Frontal cortex (tissue), 4 donors: ENCODE measurements around the gene PLPP7. TPM values are rescaled to one million over a fixed set of nuclear protein-coding genes. Genes with fewer than 3 reads are reported as not detected.

Experiments
- DNase-seq, 2 donors: peaks; one replicate each; pipeline ENCODE4 v3.0.0; 2012; ENCODE audit warnings: low spot score in 2 of 2
- FAIRE-seq: peaks from 2 replicates; lab custom pipeline; 2012; peaks lifted over from hg19 to GRCh38; lab: Jason Lieb, UNC
- total RNA-seq: library from RNA; depleted of rRNA; stranded (reverse); fragments of >200 nt; gene quantifications from one replicate; pipeline ENCODE4 v1.2.3, GENCODE V29; 2014
- donor health status: control.
- donor health status: control.
- donor health status: control.

PLPP7 gene
- total RNA-seq, 1 donor from 2014 or later, result 6.1 TPM

- no peak for DNase-seq
- no peak for FAIRE-seq
Measured at GRCh38 chr9:131279863-131280570, 9.5 kb upstream of the PLPP7 start.

GRCh38 chr9:131280660-131281059, 8.9 kb upstream of the PLPP7 start:
- FAIRE-seq (no peak), DNase-seq (no peak)

GRCh38 chr9:131281119-131281965, 8.2 kb upstream of the PLPP7 start:
- DNase-seq (no peak), FAIRE-seq (no peak)

- no peak for DNase-seq
- no peak for FAIRE-seq
Measured at GRCh38 chr9:131282175-131282574, 7.3 kb upstream of the PLPP7 start.

GRCh38 chr9:131282688-131283422, 6.7 kb upstream of the PLPP7 start:
- FAIRE-seq (no peak), DNase-seq (no peak)

- DNase-seq, result no peak
- FAIRE-seq, result no peak
Measured at GRCh38 chr9:131284856-131285255, 4.7 kb upstream of the PLPP7 start.

- FAIRE-seq (no peak), DNase-seq (no peak)
Measured at GRCh38 chr9:131287359-131287758, 2.2 kb upstream of the PLPP7 start.

GRCh38 chr9:131288217-131288616, 1.3 kb upstream of the PLPP7 start:
- DNase-seq, result no peak
- no peak for FAIRE-seq

GRCh38 chr9:131290036-131290766, 678 bp downstream of the PLPP7 start:
- FAIRE-seq (no peak), DNase-seq (no peak)

GRCh38 chr9:131290767-131291370, 1.3 kb downstream of the PLPP7 start:
- DNase-seq (no peak), FAIRE-seq (no peak)

GRCh38 chr9:131291795-131292315, 2.3 kb downstream of the PLPP7 start:
- no peak for FAIRE-seq
- DNase-seq, result no peak

GRCh38 chr9:131292937-131293336, 3.4 kb downstream of the PLPP7 start:
- FAIRE-seq (no peak), DNase-seq (no peak)

GRCh38 chr9:131296460-131296859, 6.9 kb downstream of the PLPP7 start:
- FAIRE-seq (no peak), DNase-seq (no peak)

GRCh38 chr9:131296906-131297500, 7.5 kb downstream of the PLPP7 start:
- DNase-seq (no peak), FAIRE-seq (no peak)

GRCh38 chr9:131297903-131298302, 8.4 kb downstream of the PLPP7 start:
- DNase-seq, result no peak
- FAIRE-seq, result no peak

- no peak for DNase-seq
- FAIRE-seq, result no peak
Measured at GRCh38 chr9:131298341-131298740, 8.8 kb downstream of the PLPP7 start.

GRCh38 chr9:131298816-131299215, 9.3 kb downstream of the PLPP7 start:
- no peak for FAIRE-seq
- no peak for DNase-seq

GRCh38 chr9:131299346-131299960, 9.9 kb downstream of the PLPP7 start:
- DNase-seq, result no peak
- FAIRE-seq, result no peak

GRCh38 chr9:131299961-131300347, 10.4 kb downstream of the PLPP7 start:
- no peak for FAIRE-seq
- no peak for DNase-seq
